Liver (tissue), 9 donors: Measurements from ENCODE around the gene RNPS1. TPM values are rescaled to one million over a fixed set of nuclear protein-coding genes. Genes with fewer than 3 reads are reported as not detected.

Experiments used
- DNase-seq: peaks from one replicate; pipeline ENCODE4 v3.0.0-alpha.2; 2017; ENCODE audit warnings: low spot score
- H3K27ac ChIP-seq, 2 donors: one replicate each; pipeline ENCODE4 v1.7.0; 2013; ENCODE audit warnings: inconsistent platforms in 2 of 2, low read length in 2 of 2, control low read depth in 1 of 2, low read depth in 1 of 2, mild to moderate bottlenecking in 1 of 2
- H3K27me3 ChIP-seq, 4 donors: one replicate each; pipeline versions ENCODE4 v1.6.1 to v1.7.0; 2013; ENCODE audit warnings: low read length in 3 of 4, inconsistent platforms in 1 of 4, mild to moderate bottlenecking in 1 of 4, moderate library complexity in 1 of 4; ENCODE audit not compliant: control insufficient read depth in 4 of 4, insufficient read depth in 4 of 4
- H3K36me3 ChIP-seq, 4 donors: one replicate each; pipeline versions ENCODE4 v1.6.1 to v1.7.0; 2013; ENCODE audit warnings: low read length in 3 of 4, mild to moderate bottlenecking in 3 of 4, low read depth in 1 of 4, moderate library complexity in 1 of 4; ENCODE audit not compliant: control insufficient read depth in 4 of 4, insufficient read depth in 3 of 4
- H3K4me1 ChIP-seq, 4 donors: one replicate each; pipeline versions ENCODE4 v1.6.1 to v1.7.0; 2013; ENCODE audit warnings: low read length in 3 of 4, mild to moderate bottlenecking in 3 of 4, moderate library complexity in 1 of 4; ENCODE audit not compliant: control insufficient read depth in 4 of 4, insufficient read depth in 4 of 4
- H3K4me3 ChIP-seq, 3 donors: one replicate each; pipeline versions ENCODE4 v1.6.1 to v1.7.0; 2013; ENCODE audit warnings: low read length in 3 of 3, control low read depth in 1 of 3, low read depth in 1 of 3, mild to moderate bottlenecking in 1 of 3
- H3K9ac ChIP-seq, 2 donors: one replicate each; pipeline ENCODE4 v1.7.0; 2013; ENCODE audit warnings: low read length in 2 of 2, mild to moderate bottlenecking in 2 of 2, moderate library complexity in 2 of 2, control low read depth in 1 of 2, low read depth in 1 of 2
- H3K9me3 ChIP-seq, 4 donors: one replicate each; pipeline versions ENCODE4 v1.6.1 to v1.7.0; 2013; ENCODE audit warnings: low read length in 3 of 4; ENCODE audit not compliant: control insufficient read depth in 4 of 4
- EGR1 ChIP-seq, 2 donors: IDR thresholded peaks; 2 replicates each; pipeline ENCODE4 v1.6.1; 2016 to 2018; ENCODE audit warnings: antibody characterized with exemption in 2 of 2, low read depth in 2 of 2
- FOXA2 ChIP-seq: IDR thresholded peaks from 2 replicates; pipeline ENCODE4 v1.6.1; 2016; ENCODE audit warnings: antibody characterized with exemption
- JUND ChIP-seq, 2 donors: IDR thresholded peaks; 2 replicates each; pipeline ENCODE4 v1.6.1; 2016; ENCODE audit warnings: antibody characterized with exemption in 2 of 2
- RAD21 ChIP-seq, 2 donors: IDR thresholded peaks; 2 replicates each; pipeline ENCODE4 v1.6.1; 2016; ENCODE audit warnings: antibody characterized with exemption in 2 of 2, mild to moderate bottlenecking in 2 of 2
- REST ChIP-seq: IDR thresholded peaks from 2 replicates; pipeline ENCODE4 v1.6.1; 2016; ENCODE audit warnings: antibody characterized with exemption, mild to moderate bottlenecking
- SP1 ChIP-seq: IDR thresholded peaks from 2 replicates; pipeline ENCODE4 v1.6.1; 2018; ENCODE audit warnings: antibody characterized with exemption, mild to moderate bottlenecking
- ZBTB33 ChIP-seq: IDR thresholded peaks from 2 replicates; pipeline ENCODE4 v1.6.1; 2016; ENCODE audit warnings: antibody characterized with exemption
- WGBS: extraction: QIAGEN DNeasy Blood & Tissue Kit; methylation state at CpG from one replicate; pipeline ENCODE4 v1.1.7; 2013; 5-methylcytosine and 5-hydroxymethylcytosine counted together
- polyA plus RNA-seq, 2 donors: library from polyadenylated mRNA; stranded (reverse) in 1 of 2; unstranded in 1 of 2; fragments of 200-250 nt in 1 of 2; fragments of >200 nt in 1 of 2; fragmentation: Nextera tagmentation in 1 of 2; extraction: Ambion mirVana in 1 of 2; gene quantifications; one replicate each; pipeline versions ENCODE4 v1.2.1 to v1.2.3, GENCODE V29; 2013 to 2015
- total RNA-seq, 2 donors: library from RNA; depleted of rRNA; stranded (reverse); fragments of >200 nt; gene quantifications; one replicate each; pipeline ENCODE4 v1.2.3, GENCODE V29; 2014
- donor health status: healthy.
- donor health status: healthy.
- donor health status: healthy.
- donor health status: healthy.
- donor health status: healthy.

Gene RNPS1
- total and polyA plus RNA-seq, 4 donors, result 31.3 to 38.2 (median 36.7) TPM

- no peak overlapping the region for H3K27ac ChIP-seq
- TF ChIP-seq JUND (IDR thresholded peaks at IDR 0.05) (no peak), ZBTB33 (no peak)
- H3K9ac ChIP-seq, result no peak overlapping the region
- no peaks in the 10 kb centered on the region for H3K27me3 ChIP-seq
- H3K4me1 ChIP-seq, result peaks cover 5 to 24% (median 19%) of the 10 kb centered on the region in 4 donors
- no peak overlapping the region for H3K4me3 ChIP-seq
- WGBS, result 78% methylated on average over 19 of the region's 19 CpGs
- H3K9me3 ChIP-seq, result no peaks in the 10 kb centered on the region
- H3K36me3 ChIP-seq, result peaks cover 0 to 17% (median 6%) of the 10 kb centered on the region in 4 donors
- DNase-seq, result no peak
Measured at GRCh38 chr16:2212362-2213324, 55.3 kb downstream of the RNPS1 start.

- Histone ChIP-seq H3K27ac (no peak overlapping the region), H3K4me1 (peaks cover 5 to 25% (median 19%) of the 10 kb centered on the region in 4 donors), H3K9ac (no peak overlapping the region), H3K36me3 (peaks cover 0 to 24% (median 6%) of the 10 kb centered on the region in 4 donors), H3K9me3 (no peaks in the 10 kb centered on the region), H3K4me3 (no peak overlapping the region), H3K27me3 (no peaks in the 10 kb centered on the region)
- DNase-seq, result no peak
- no peak for TF ChIP-seq EGR1 (IDR thresholded peaks at IDR 0.05; ENCODE audit: low read depth in 2 of 2)
- TF ChIP-seq RAD21 (IDR thresholded peaks at IDR 0.05), result no peak
- no peak for TF ChIP-seq FOXA2
- no peak for TF ChIP-seq REST
- TF ChIP-seq ZBTB33, result no peak
- TF ChIP-seq SP1, result no peak
- WGBS, result 90% methylated on average over 11 of the region's 11 CpGs
Measured at GRCh38 chr16:2211923-2212347, 56.0 kb downstream of the RNPS1 start.
